SK-N-SH treated with all-trans-retinoic acid at 6 μM for 48 hours (cell line): Measurements from ENCODE around the gene NUFIP1.
A peak's percentile ranks its signal among the peaks of the same experiment; 100 is the strongest.

Experiments used
- ATAC-seq: fragments of 200-7000 bp; cut with Tn5 transposase; 3 replicates; pipeline ENCODE4 v1.9.1; 2020; ENCODE audit warnings: mild to moderate bottlenecking, moderate library complexity
- ARNTL ChIP-seq: fragments of 450-650 bp; formaldehyde crosslinking; IDR thresholded peaks from 2 replicates; pipeline ENCODE4 v1.5.0; 2020; ENCODE audit warnings: low read depth, mild to moderate bottlenecking, moderate library complexity, borderline replicate concordance
- BACH2 ChIP-seq: fragments of 250-450 bp; sonication (Bioruptor Pico); IDR thresholded peaks from 2 replicates; pipeline ENCODE4 v1.9.0; 2021; ENCODE audit warnings: mild to moderate bottlenecking, borderline replicate concordance
- CREB5 ChIP-seq: fragments of 250-450 bp; sonication (Bioruptor Pico); IDR thresholded peaks from 2 replicates; pipeline ENCODE4 v1.5.1; 2020; ENCODE audit warnings: low read depth, mild to moderate bottlenecking, moderate library complexity
- CSRNP3 ChIP-seq: fragments of 250-450 bp; sonication (Bioruptor Pico); IDR thresholded peaks from 2 replicates; pipeline ENCODE4 v1.5.1; 2021; ENCODE audit warnings: mild to moderate bottlenecking, moderate library complexity
- GLIS3 ChIP-seq: fragments of 250-450 bp; sonication (Bioruptor Pico); IDR thresholded peaks from 2 replicates; pipeline ENCODE4 v1.5.0; 2020; ENCODE audit warnings: mild to moderate bottlenecking, moderate library complexity
- ISL1 ChIP-seq: fragments of 250-450 bp; sonication (Bioruptor Pico); IDR thresholded peaks from 2 replicates; pipeline ENCODE4 v2.1.2; 2022; ENCODE audit warnings: mild to moderate bottlenecking, moderate library complexity
- PATZ1 ChIP-seq: fragments of 250-450 bp; sonication (Bioruptor Pico); IDR thresholded peaks from 2 replicates; pipeline ENCODE4 v1.8.0; 2020; ENCODE audit warnings: mild to moderate bottlenecking, moderate library complexity, borderline replicate concordance
- POU6F1 ChIP-seq: fragments of 250-450 bp; sonication (Bioruptor Pico); IDR thresholded peaks from 2 replicates; pipeline ENCODE4 v1.8.0; 2021; ENCODE audit warnings: low read depth, mild to moderate bottlenecking, moderate library complexity, borderline replicate concordance
- PPARA ChIP-seq: fragments of 250-450 bp; sonication (Bioruptor Pico); IDR thresholded peaks from 2 replicates; pipeline ENCODE4 v1.5.0; 2020; ENCODE audit warnings: mild to moderate bottlenecking, borderline replicate concordance
- RARB ChIP-seq: fragments of 250-450 bp; sonication (Bioruptor Pico); IDR thresholded peaks from 2 replicates; pipeline ENCODE4 v1.8.0; 2021; ENCODE audit warnings: mild to moderate bottlenecking, moderate library complexity
- SNAI2 ChIP-seq: fragments of 250-450 bp; sonication (Bioruptor Pico); IDR thresholded peaks from 2 replicates; pipeline ENCODE4 v1.5.0; 2020; ENCODE audit warnings: mild to moderate bottlenecking, moderate library complexity
- TCF4 ChIP-seq: fragments of 250-450 bp; sonication (Bioruptor Pico); IDR thresholded peaks from 2 replicates; pipeline ENCODE4 v1.8.0; 2021; ENCODE audit warnings: mild to moderate bottlenecking, moderate library complexity, borderline replicate concordance
- ZC3H10 ChIP-seq: fragments of 250-450 bp; sonication (Bioruptor Pico); IDR thresholded peaks from 2 replicates; pipeline ENCODE4 v1.5.1; 2021; ENCODE audit warnings: mild to moderate bottlenecking, moderate library complexity
- ZFP3 ChIP-seq: fragments of 250-450 bp; sonication (Bioruptor Pico); IDR thresholded peaks from 2 replicates; pipeline ENCODE4 v1.5.0; 2020; ENCODE audit warnings: mild to moderate bottlenecking, moderate library complexity
- ZFP30 ChIP-seq: fragments of 450-650 bp; formaldehyde crosslinking; IDR thresholded peaks from 2 replicates; pipeline ENCODE4 v1.5.0; 2022; ENCODE audit warnings: mild to moderate bottlenecking, moderate library complexity
- ZNF565 ChIP-seq: fragments of 450-650 bp; formaldehyde crosslinking; conservative IDR thresholded peaks from 2 replicates; pipeline ENCODE4 v1.5.0; 2020; ENCODE audit warnings: low read depth, mild to moderate bottlenecking, moderate library complexity
- ZNF70 ChIP-seq: fragments of 450-650 bp; formaldehyde crosslinking; IDR thresholded peaks from 2 replicates; pipeline ENCODE4 v1.5.0; 2020; ENCODE audit warnings: mild to moderate bottlenecking, moderate library complexity
- TF ChIP-seq, protein P1 (sequence below): fragments of 250-450 bp; sonication (Bioruptor Pico); IDR thresholded peaks from 2 replicates; pipeline ENCODE4 v1.5.0; 2020; ENCODE audit warnings: mild to moderate bottlenecking, moderate library complexity

Gene NUFIP1

GRCh38 chr13:44976949-44977583 lies 12.2 kb downstream of the NUFIP1 start:
- no peak for ATAC-seq
- TF ChIP-seq TCF4 (CRISPR knock-in tag), result no peak
- TF ChIP-seq ZNF565 (CRISPR knock-in tag), result no peak
- TF ChIP-seq RARB, result no peak
- no peak for TF ChIP-seq ZC3H10 (CRISPR knock-in tag)
- TF ChIP-seq ISL1 (CRISPR knock-in tag), result no peak
- TF ChIP-seq, protein P1, sequence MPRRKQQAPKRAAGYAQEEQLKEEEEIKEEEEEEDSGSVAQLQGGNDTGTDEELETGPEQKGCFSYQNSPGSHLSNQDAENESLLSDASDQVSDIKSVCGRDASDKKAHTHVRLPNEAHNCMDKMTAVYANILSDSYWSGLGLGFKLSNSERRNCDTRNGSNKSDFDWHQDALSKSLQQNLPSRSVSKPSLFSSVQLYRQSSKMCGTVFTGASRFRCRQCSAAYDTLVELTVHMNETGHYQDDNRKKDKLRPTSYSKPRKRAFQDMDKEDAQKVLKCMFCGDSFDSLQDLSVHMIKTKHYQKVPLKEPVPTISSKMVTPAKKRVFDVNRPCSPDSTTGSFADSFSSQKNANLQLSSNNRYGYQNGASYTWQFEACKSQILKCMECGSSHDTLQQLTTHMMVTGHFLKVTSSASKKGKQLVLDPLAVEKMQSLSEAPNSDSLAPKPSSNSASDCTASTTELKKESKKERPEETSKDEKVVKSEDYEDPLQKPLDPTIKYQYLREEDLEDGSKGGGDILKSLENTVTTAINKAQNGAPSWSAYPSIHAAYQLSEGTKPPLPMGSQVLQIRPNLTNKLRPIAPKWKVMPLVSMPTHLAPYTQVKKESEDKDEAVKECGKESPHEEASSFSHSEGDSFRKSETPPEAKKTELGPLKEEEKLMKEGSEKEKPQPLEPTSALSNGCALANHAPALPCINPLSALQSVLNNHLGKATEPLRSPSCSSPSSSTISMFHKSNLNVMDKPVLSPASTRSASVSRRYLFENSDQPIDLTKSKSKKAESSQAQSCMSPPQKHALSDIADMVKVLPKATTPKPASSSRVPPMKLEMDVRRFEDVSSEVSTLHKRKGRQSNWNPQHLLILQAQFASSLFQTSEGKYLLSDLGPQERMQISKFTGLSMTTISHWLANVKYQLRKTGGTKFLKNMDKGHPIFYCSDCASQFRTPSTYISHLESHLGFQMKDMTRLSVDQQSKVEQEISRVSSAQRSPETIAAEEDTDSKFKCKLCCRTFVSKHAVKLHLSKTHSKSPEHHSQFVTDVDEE (CRISPR knock-in tag), result no peak
- no peak for TF ChIP-seq BACH2 (CRISPR knock-in tag)
- no peak for TF ChIP-seq PATZ1 (CRISPR knock-in tag)
- TF ChIP-seq ZNF70 (CRISPR knock-in tag), result no peak

GRCh38 chr13:44976196-44976595 lies 13.1 kb downstream of the NUFIP1 start:
- ATAC-seq, result no peak
- TF ChIP-seq POU6F1 (CRISPR knock-in tag), result no peak

DNA sequence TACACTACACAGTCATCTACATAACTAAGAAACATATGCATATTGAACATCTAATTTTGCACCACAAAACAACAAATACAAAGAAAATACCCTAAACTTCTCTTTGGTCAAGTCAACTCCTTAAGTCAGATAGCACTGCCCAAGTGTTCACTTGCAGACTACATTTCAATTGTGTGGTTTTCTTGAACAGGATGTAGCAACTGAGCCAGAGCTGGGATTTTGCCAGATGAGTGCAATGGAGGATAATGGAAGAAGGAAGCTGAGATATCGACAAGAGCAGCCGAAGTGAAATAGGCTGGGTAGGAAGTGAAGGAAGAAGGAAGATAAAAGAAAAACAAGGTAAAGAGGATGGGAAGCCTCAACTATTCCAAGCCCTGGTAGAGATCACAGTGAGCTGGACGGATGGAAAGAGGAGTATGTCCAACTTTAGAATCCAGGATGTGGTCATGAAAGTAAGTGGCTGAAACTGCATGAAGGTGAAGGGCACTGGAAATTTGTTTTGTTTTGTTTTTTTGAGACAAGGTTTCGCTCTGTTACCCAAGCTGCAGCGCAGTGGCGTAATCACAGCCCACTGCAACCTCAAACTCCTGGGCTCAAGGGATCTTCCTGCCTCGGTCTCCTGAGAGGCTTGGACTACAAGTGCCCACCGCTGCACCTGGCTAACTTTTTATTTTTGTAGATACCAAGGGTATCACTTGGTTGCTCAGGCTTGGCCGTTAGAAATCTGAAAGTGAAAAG lies 15.0 kb downstream of the NUFIP1 start:
- TF ChIP-seq TCF4 (CRISPR knock-in tag), result no peak
- no peak for TF ChIP-seq SNAI2 (CRISPR knock-in tag)
- no peak for TF ChIP-seq ZNF70 (CRISPR knock-in tag)
- TF ChIP-seq ZFP3, result no peak
- TF ChIP-seq ZFP30 (CRISPR knock-in tag), result no peak
- TF ChIP-seq PPARA (CRISPR knock-in tag), result no peak
- TF ChIP-seq PATZ1 (CRISPR knock-in tag), result no peak
- no peak for TF ChIP-seq CREB5 (CRISPR knock-in tag)
- TF ChIP-seq, all 23 proteins: peak for 0
- ATAC-seq, result no peak; the same call in 2 of the 3 replicates

GRCh38 chr13:44972956-44973581 lies 16.2 kb downstream of the NUFIP1 start:
- TF ChIP-seq CSRNP3 (CRISPR knock-in tag) (no peak), ZNF565 (CRISPR knock-in tag) (no peak), ARNTL (no peak), PATZ1 (CRISPR knock-in tag) (no peak), ISL1 (CRISPR knock-in tag) (no peak), ZFP30 (CRISPR knock-in tag) (no peak), GLIS3 (no peak), CREB5 (CRISPR knock-in tag) (no peak), ZC3H10 (CRISPR knock-in tag) (no peak), ZNF70 (CRISPR knock-in tag) (no peak)
- ATAC-seq, result peak; percentile 36; the same call in 1 of the 3 replicates
